A673 (cell line): ENCODE measurements around the gene PACS1.

Experiments
- CTCF ChIP-seq: fragments of 300-800, 200-600 bp; sonication (generic); conservative IDR thresholded peaks from 2 replicates; pipeline ENCODE4 v1.5.1; 2017; ENCODE audit warnings: low read depth, mild to moderate bottlenecking, antibody characterized with exemption, low read length, moderate library complexity, mixed read lengths
- EZH2 ChIP-seq: fragments of 200-600 bp; sonication (generic); IDR thresholded peaks from 2 replicates; pipeline ENCODE4 v1.6.1; 2017; ENCODE audit warnings: borderline replicate concordance, low read depth, mild to moderate bottlenecking, mixed read lengths, antibody characterized with exemption, low read length; ENCODE audit not compliant: poor library complexity, severe bottlenecking

DNA sequence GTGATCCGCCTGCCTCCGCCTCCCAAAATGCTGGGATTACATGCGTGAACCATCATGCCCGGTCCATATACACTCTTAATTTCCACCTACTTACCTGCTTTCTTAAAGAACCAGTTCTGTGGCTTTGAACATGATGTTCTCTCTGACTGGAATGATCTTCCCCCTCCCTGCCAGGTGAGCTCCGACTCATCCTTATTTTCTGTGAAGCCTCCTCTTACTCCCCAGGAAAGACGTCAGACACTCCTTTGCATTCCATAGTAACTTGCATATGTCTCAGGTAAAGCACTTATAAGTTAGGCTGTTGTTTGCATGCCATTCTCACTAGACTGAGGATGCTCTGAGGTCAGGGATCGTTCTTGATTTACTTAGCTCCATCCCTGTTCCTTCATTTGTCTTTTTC, 106.6 kb downstream of the PACS1 start:
- TF ChIP-seq EZH2 = no peak
- TF ChIP-seq CTCF = no peak
